Sigmoid colon (tissue), 4 donors: ENCODE data around the gene B4GALT2.

ENCODE experiments used
- EP300 ChIP-seq, 4 donors: sonication (generic); formaldehyde crosslinking; IDR thresholded peaks; one replicate each; pipeline ENCODE4 v1.6.1; 2017; ENCODE audit warnings: antibody characterized with exemption in 4 of 4
- POLR2A ChIP-seq, 2 donors: fragments of 450-650 bp; IDR thresholded peaks; one replicate each; pipeline ENCODE4 v1.6.1; 2016; ENCODE audit warnings: antibody characterized with exemption in 2 of 2, mild to moderate bottlenecking in 2 of 2, moderate library complexity in 2 of 2
- POLR2AphosphoS5 ChIP-seq, 4 donors: sonication (generic); formaldehyde crosslinking; IDR thresholded peaks; one replicate each; pipeline ENCODE4 v1.6.1; 2017; ENCODE audit warnings: antibody characterized with exemption in 4 of 4
- TF ChIP-seq, protein P1 (sequence below), 4 experiments: fragments of 450-650 bp in 3 of 4; fragments of 200-600 bp in 1 of 4; IDR thresholded peaks; one replicate each; pipeline ENCODE4 v1.5.1; 2016 to 2019; ENCODE audit warnings: antibody characterized with exemption in 4 of 4, mild to moderate bottlenecking in 3 of 4, moderate library complexity in 2 of 4

DNA sequence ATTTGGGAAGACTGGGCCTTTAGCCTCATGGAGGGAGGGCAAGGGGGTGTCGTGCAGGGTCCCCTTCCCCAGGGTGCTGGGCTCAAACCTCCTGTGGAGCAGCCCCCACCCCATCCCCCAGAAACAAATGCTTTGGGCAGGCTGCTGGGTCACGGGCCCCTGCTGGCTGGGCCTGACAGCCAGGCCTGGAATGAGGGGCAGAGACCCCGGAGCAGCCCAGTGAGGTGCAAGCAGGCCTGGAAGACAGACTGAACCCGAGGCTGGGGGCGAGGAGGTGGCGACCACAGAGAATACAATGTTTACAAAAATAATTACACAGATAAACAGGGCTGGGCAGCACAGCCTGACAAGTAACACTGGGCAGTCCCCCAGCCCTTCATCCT is 17.7 kb downstream of the B4GALT2 start:
- TF ChIP-seq, protein P1, sequence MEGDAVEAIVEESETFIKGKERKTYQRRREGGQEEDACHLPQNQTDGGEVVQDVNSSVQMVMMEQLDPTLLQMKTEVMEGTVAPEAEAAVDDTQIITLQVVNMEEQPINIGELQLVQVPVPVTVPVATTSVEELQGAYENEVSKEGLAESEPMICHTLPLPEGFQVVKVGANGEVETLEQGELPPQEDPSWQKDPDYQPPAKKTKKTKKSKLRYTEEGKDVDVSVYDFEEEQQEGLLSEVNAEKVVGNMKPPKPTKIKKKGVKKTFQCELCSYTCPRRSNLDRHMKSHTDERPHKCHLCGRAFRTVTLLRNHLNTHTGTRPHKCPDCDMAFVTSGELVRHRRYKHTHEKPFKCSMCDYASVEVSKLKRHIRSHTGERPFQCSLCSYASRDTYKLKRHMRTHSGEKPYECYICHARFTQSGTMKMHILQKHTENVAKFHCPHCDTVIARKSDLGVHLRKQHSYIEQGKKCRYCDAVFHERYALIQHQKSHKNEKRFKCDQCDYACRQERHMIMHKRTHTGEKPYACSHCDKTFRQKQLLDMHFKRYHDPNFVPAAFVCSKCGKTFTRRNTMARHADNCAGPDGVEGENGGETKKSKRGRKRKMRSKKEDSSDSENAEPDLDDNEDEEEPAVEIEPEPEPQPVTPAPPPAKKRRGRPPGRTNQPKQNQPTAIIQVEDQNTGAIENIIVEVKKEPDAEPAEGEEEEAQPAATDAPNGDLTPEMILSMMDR (IDR thresholded peaks at IDR 0.05) = no peak
- TF ChIP-seq POLR2AphosphoS5 (IDR thresholded peaks at IDR 0.05) (no peak), POLR2A (IDR thresholded peaks at IDR 0.05) (no peak), EP300 (IDR thresholded peaks at IDR 0.05) (no peak)
